Endothelial cell of umbilical vein (primary cell): ENCODE data around the gene MCM3. TPM values are rescaled to one million over a fixed set of nuclear protein-coding genes. Genes with fewer than 3 reads are reported as not detected.

Experiments used
- BruUV-seq: library from RNA; stranded (reverse); fragments of 400-500 nt; replicated peaks from 2 replicates; lab custom pipeline; 2021; lab: Mats Ljungman, UMichigan
- CTCF ChIA-PET: fragments of 300-600, 350-600 bp; sonication (Branson Sonifier 250); formaldehyde crosslinking; loops from one replicate; lab custom pipeline; 2021; ENCODE audit warnings: antibody characterized with exemption, inconsistent platforms; lab: Charles Lee
- POLR2A ChIA-PET: fragments of 300-600, 350-600 bp; sonication (Branson Sonifier 250); formaldehyde crosslinking; loops from one replicate; lab custom pipeline; 2021; ENCODE audit warnings: antibody characterized with exemption, inconsistent platforms; lab: Charles Lee
- DNase-seq: peaks from one replicate; pipeline ENCODE4 v3.0.0-alpha.2; 2011; ENCODE audit warnings: low read depth, low spot score
- FAIRE-seq: peaks from 2 replicates; lab custom pipeline; 2011; peaks lifted over from hg19 to GRCh38; lab: Jason Lieb, UNC
- H2AFZ ChIP-seq: 2 replicates; pipeline ENCODE4 v1.6.0; 2012; ENCODE audit warnings: low read depth, low read length, control low read depth, inconsistent platforms
- H3K27ac ChIP-seq: 2 replicates; pipeline ENCODE4 v1.5.1; 2011; ENCODE audit warnings: low read depth, mild to moderate bottlenecking, control low read depth, low read length, moderate library complexity; ENCODE audit not compliant: insufficient read depth
- H3K27me3 ChIP-seq, 2 experiments: 2 replicates each; pipeline versions ENCODE4 v1.6.0 to v1.6.1; 2011; ENCODE audit warnings: low read length in 2 of 2, mixed read lengths in 1 of 2; ENCODE audit not compliant: control insufficient read depth in 2 of 2, insufficient read depth in 2 of 2
- H3K36me3 ChIP-seq, 2 experiments: 2 replicates in 1 of 2; 3 replicates in 1 of 2; pipeline ENCODE4 v1.5.1; 2011; ENCODE audit warnings: low read length in 2 of 2, mild to moderate bottlenecking in 1 of 2, moderate library complexity in 1 of 2; ENCODE audit not compliant: control insufficient read depth in 2 of 2, insufficient read depth in 2 of 2; ENCODE audit errors: extremely low read depth in 1 of 2
- H3K4me1 ChIP-seq: 3 replicates; pipeline ENCODE4 v1.5.1; 2011; ENCODE audit warnings: mild to moderate bottlenecking, low read length; ENCODE audit not compliant: control insufficient read depth, insufficient read depth; ENCODE audit errors: extremely low read depth
- H3K4me2 ChIP-seq: 2 replicates; pipeline ENCODE4 v1.6.1; 2011; ENCODE audit warnings: low read length, control low read depth, mixed read lengths; ENCODE audit not compliant: insufficient read depth
- H3K4me3 ChIP-seq, 3 experiments: fragments of 200-600 bp in 1 of 3; sonication (generic), shearing (Covaris generic) in 1 of 3; replicated peaks in 1 of 3; 2 replicates each; pipeline ENCODE4 v1.5.1; 2011 to 2016; ENCODE audit warnings: control low read depth in 3 of 3, low read length in 3 of 3, mild to moderate bottlenecking in 2 of 3, inconsistent platforms in 1 of 3, low read depth in 1 of 3, moderate library complexity in 1 of 3; ENCODE audit not compliant: insufficient read depth in 1 of 3
- H3K79me2 ChIP-seq: 2 replicates; pipeline ENCODE4 v1.6.0; 2012; ENCODE audit warnings: low read length, inconsistent platforms; ENCODE audit not compliant: control insufficient read depth, insufficient read depth
- H3K9ac ChIP-seq: replicated peaks from 2 replicates; pipeline ENCODE3; 2011; ENCODE audit warnings: low read length, control low read depth; ENCODE audit not compliant: insufficient read depth; ENCODE audit errors: extremely low read depth
- H3K9me1 ChIP-seq: replicated peaks from 3 replicates; pipeline ENCODE4 v1.6.0; 2011; ENCODE audit warnings: mild to moderate bottlenecking, low read length; ENCODE audit not compliant: control insufficient read depth, insufficient read depth; ENCODE audit errors: extremely low read depth
- H3K9me3 ChIP-seq: replicated peaks from 2 replicates; pipeline ENCODE4 v1.5.1; 2012; ENCODE audit warnings: low read length, inconsistent platforms; ENCODE audit not compliant: control insufficient read depth, insufficient read depth
- H4K20me1 ChIP-seq: replicated peaks from 2 replicates; pipeline ENCODE3; 2011; ENCODE audit warnings: mild to moderate bottlenecking, low read length; ENCODE audit not compliant: control insufficient read depth, insufficient read depth; ENCODE audit errors: extremely low read depth
- EZH2 ChIP-seq: IDR thresholded peaks from 2 replicates; pipeline ENCODE4 v1.6.1; 2012; ENCODE audit warnings: borderline replicate concordance, low read depth, mild to moderate bottlenecking, moderate library complexity, low read length, inconsistent platforms; ENCODE audit not compliant: severe bottlenecking
- FOS ChIP-seq: IDR thresholded peaks from 2 replicates; pipeline ENCODE4 v1.6.1; 2011; ENCODE audit warnings: mild to moderate bottlenecking, low read length, moderate library complexity, borderline replicate concordance; ENCODE audit not compliant: insufficient read depth
- GATA2 ChIP-seq: IDR thresholded peaks from 2 replicates; pipeline ENCODE4 v1.7.0; 2011; ENCODE audit warnings: low read depth, mild to moderate bottlenecking, moderate library complexity, mixed read lengths, low read length; ENCODE audit not compliant: insufficient read length, insufficient read depth
- JUN ChIP-seq: IDR thresholded peaks from 2 replicates; pipeline ENCODE4 v1.6.1; 2011; ENCODE audit warnings: borderline replicate concordance, low read depth; ENCODE audit not compliant: insufficient read length, insufficient read depth
- MYC ChIP-seq: IDR thresholded peaks from one replicate; pipeline ENCODE4 v1.6.1; 2011; ENCODE audit warnings: mild to moderate bottlenecking, low read depth, low read length
- POLR2A ChIP-seq: IDR thresholded peaks from 2 replicates; pipeline ENCODE4 v1.6.1; 2012; ENCODE audit warnings: low read depth, mild to moderate bottlenecking, control low read depth, low read length
- POLR2AphosphoS5 ChIP-seq: IDR thresholded peaks from 2 replicates; pipeline ENCODE4 v1.6.1; 2012; ENCODE audit warnings: low read depth, mild to moderate bottlenecking, control low read depth, low read length, moderate library complexity; ENCODE audit not compliant: insufficient read depth
- dilution Hi-C: fragments of 300-500 bp; cut with MboI; formaldehyde crosslinking; loops from one replicate; pipeline ENCODE4 v1.15.0; 2019; ENCODE audit warnings: low sequenced_read_pairs; ENCODE audit not compliant: extremely low pct_ligation_motif_present
- intact Hi-C: fragments of 100-400 bp; cut with micrococcal nuclease; formaldehyde crosslinking; loops from one replicate; pipeline ENCODE4 v1.10.0; 2022
- polyA plus RNA-seq, 4 experiments: library from polyadenylated mRNA; depleted of rRNA in 3 of 4; stranded (reverse) in 3 of 4; unstranded in 1 of 4; fragments of >200 nt; gene quantifications; 2 replicates each; pipeline versions ENCODE4 v1.2.1 to v1.2.3, GENCODE V29; 2011 to 2012; ENCODE audit warnings: missing spikeins in 1 of 4
- total RNA-seq: library from RNA; stranded (reverse); gene quantifications from 2 replicates; pipeline ENCODE4 v1.2.3, GENCODE V29; 2021
- TF ChIP-seq, protein P1 (sequence below): IDR thresholded peaks from 2 replicates; pipeline ENCODE4 v1.6.1; 2011; ENCODE audit not compliant: insufficient read depth, insufficient read length
- TF ChIP-seq, protein P2 (sequence below), 2 donors: IDR thresholded peaks; 1 replicate in 1 of 2; 2 replicates in 1 of 2; pipeline ENCODE4 v1.5.1; 2011; ENCODE audit warnings: low read length in 2 of 2, mild to moderate bottlenecking in 2 of 2, moderate library complexity in 2 of 2, control low read depth in 1 of 2, inconsistent platforms in 1 of 2, low read depth in 1 of 2; ENCODE audit not compliant: insufficient read depth in 1 of 2; ENCODE audit errors: extremely low read depth in 1 of 2

MCM3 gene
- total and polyA plus RNA-seq, 2 donors (not counting 3 experiments of a cell fraction or from before 2014, with no cell fraction given): 57.2 to 81.6 TPM

DNA sequence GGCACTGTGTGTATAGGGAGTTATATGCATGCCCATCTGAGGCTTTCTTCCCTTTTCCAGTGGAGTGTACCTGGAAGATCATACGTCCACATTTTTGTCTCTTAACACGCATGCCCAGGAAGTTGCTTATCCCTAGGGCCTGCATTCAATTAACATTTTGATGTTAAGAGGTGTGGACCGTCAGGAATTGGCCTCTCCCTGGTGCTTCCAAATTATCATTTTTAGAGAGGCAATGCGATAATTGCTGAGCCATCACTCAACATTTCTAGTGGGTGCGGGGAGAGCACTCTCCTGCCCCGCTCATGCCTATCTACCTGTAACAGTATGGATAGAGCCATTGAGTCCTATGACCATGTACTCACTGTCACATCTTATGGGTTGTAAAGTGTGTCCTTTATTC lies 39.6 kb upstream of the MCM3 start:
- Histone ChIP-seq H3K9me1 (no peaks in the 10 kb centered on the region), H3K79me2 (no peaks in the 10 kb centered on the region), H3K9ac (no peak overlapping the region), H3K27ac (no peak overlapping the region), H3K36me3 (no peaks in the 10 kb centered on the region), H3K4me2 (no peak overlapping the region), H3K9me3 (no peaks in the 10 kb centered on the region), H2AFZ (no peak overlapping the region), H4K20me1 (no peaks in the 10 kb centered on the region), H3K27me3 (no peaks in the 10 kb centered on the region), H3K4me3 (no peak overlapping the region), H3K4me1 (no peaks in the 10 kb centered on the region)
- no TSS peak for BruUV-seq
- CTCF ChIA-PET: interaction anchor here (0.6 kb wide), 1 partner anchor 13 kb away, joined by 3 read pairs; no protein-coding TSS in a partner anchor
- TF ChIP-seq MYC: no peak
- no peak for TF ChIP-seq JUN
- no peak for TF ChIP-seq POLR2AphosphoS5
- no peak for TF ChIP-seq EZH2
- TF ChIP-seq GATA2: no peak
- no peak for TF ChIP-seq FOS
- TF ChIP-seq POLR2A: no peak
- TF ChIP-seq, protein P1, sequence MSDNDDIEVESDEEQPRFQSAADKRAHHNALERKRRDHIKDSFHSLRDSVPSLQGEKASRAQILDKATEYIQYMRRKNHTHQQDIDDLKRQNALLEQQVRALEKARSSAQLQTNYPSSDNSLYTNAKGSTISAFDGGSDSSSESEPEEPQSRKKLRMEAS: no peak
- TF ChIP-seq, protein P2, sequence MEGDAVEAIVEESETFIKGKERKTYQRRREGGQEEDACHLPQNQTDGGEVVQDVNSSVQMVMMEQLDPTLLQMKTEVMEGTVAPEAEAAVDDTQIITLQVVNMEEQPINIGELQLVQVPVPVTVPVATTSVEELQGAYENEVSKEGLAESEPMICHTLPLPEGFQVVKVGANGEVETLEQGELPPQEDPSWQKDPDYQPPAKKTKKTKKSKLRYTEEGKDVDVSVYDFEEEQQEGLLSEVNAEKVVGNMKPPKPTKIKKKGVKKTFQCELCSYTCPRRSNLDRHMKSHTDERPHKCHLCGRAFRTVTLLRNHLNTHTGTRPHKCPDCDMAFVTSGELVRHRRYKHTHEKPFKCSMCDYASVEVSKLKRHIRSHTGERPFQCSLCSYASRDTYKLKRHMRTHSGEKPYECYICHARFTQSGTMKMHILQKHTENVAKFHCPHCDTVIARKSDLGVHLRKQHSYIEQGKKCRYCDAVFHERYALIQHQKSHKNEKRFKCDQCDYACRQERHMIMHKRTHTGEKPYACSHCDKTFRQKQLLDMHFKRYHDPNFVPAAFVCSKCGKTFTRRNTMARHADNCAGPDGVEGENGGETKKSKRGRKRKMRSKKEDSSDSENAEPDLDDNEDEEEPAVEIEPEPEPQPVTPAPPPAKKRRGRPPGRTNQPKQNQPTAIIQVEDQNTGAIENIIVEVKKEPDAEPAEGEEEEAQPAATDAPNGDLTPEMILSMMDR (IDR thresholded peaks at IDR 0.05; ENCODE audit: extremely low read depth in 1 of 2, insufficient read depth in 1 of 2, low read depth in 1 of 2, low read length in 2 of 2): no peak
- POLR2A ChIA-PET: no interaction called here
- intact Hi-C loops (no loop called here), dilution Hi-C loops (no loop called here)
- no peak for FAIRE-seq
- DNase-seq: no peak
